A549 treated with AZD9567 at 1 μM for 4 hours (cell line): ENCODE results near the gene SMAP1. TPM values are rescaled to one million over a fixed set of nuclear protein-coding genes. Genes with fewer than 3 reads are reported as not detected.

ENCODE experiments used
- total RNA-seq: library from RNA; stranded (reverse); fragments of 200-300 nt; extraction: Qiagen RNA extraction; gene quantifications from 5 replicates; pipeline ENCODE4 v1.2.3, GENCODE V29; 2022; ENCODE audit not compliant: insufficient read depth

The SMAP1 gene
- total RNA-seq, result 16.3 to 22.0 TPM (median 18.6 TPM) in 5 replicates

GRCh38 chr6:70667711-70668498 is at the start of gene SMAP1:
Gene SMAP1 (plus strand): TSS chr6:70667883. CDS start chr6:70668024, 141 bp downstream.

Other genes with a start within 250 kb of the SMAP1 start
- 3.2 to 6.1 TPM (median 5.4 TPM) in 5 replicates for gene SDHAF4, start 101.0 kb upstream of the SMAP1 start, total RNA-seq